Bronchial epithelial cell (primary cell): ENCODE measurements around the gene ADCY9. TPM values are rescaled to one million over a fixed set of nuclear protein-coding genes. Genes with fewer than 3 reads are reported as not detected.

ENCODE experiments used
- DNase-seq: peaks from one replicate; pipeline ENCODE4 v3.0.0-alpha.2; 2010; ENCODE audit warnings: low read depth
- FAIRE-seq: peaks from 2 replicates; lab custom pipeline; 2011; peaks lifted over from hg19 to GRCh38; lab: Jason Lieb, UNC
- H3K27me3 ChIP-seq: 2 replicates; pipeline ENCODE4 v1.5.1; 2011; ENCODE audit warnings: low read length; ENCODE audit not compliant: control insufficient read depth, insufficient read depth
- H3K36me3 ChIP-seq: 2 replicates; pipeline ENCODE4 v1.5.1; 2011; ENCODE audit warnings: low read length; ENCODE audit not compliant: control insufficient read depth, insufficient read depth
- H3K4me3 ChIP-seq: 2 replicates; pipeline ENCODE4 v1.5.1; 2011; ENCODE audit warnings: mild to moderate bottlenecking, low read depth, low read length, control low read depth
- total RNA-seq: library from RNA; depleted of rRNA; stranded (reverse); fragments of >200 nt; gene quantifications from 2 replicates; pipeline ENCODE4 v1.2.1, GENCODE V29; 2014
- TF ChIP-seq, protein P1 (sequence below): IDR thresholded peaks from 2 replicates; pipeline ENCODE4 v1.5.1; 2011; ENCODE audit warnings: mild to moderate bottlenecking, moderate library complexity, low read length, control low read depth, inconsistent platforms; ENCODE audit not compliant: insufficient read depth, severe bottlenecking

ADCY9 gene
- total RNA-seq, 1 donor from 2014 or later = 11.3 TPM

DNA sequence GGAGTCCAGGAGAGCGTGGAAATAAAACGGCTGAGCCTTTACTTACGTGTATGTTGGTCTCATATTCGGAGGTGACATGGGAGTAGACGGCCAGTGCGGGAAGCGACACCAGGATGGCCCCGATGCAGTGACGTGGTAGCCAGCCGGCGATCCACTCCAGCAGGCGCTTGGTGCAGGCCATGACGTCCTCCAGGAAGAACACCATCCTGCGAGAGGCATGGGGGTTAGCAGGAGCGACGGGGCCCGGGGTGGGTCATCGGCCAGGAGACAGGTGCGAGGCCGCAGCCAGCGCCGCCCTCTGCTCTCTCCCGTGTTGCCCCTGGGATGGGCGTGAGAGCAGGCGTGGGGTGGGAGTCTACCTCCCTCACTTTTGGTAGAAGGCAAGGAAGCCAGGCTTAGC is 137.2 kb downstream of the ADCY9 start:
- FAIRE-seq = no peak
- TF ChIP-seq, protein P1, sequence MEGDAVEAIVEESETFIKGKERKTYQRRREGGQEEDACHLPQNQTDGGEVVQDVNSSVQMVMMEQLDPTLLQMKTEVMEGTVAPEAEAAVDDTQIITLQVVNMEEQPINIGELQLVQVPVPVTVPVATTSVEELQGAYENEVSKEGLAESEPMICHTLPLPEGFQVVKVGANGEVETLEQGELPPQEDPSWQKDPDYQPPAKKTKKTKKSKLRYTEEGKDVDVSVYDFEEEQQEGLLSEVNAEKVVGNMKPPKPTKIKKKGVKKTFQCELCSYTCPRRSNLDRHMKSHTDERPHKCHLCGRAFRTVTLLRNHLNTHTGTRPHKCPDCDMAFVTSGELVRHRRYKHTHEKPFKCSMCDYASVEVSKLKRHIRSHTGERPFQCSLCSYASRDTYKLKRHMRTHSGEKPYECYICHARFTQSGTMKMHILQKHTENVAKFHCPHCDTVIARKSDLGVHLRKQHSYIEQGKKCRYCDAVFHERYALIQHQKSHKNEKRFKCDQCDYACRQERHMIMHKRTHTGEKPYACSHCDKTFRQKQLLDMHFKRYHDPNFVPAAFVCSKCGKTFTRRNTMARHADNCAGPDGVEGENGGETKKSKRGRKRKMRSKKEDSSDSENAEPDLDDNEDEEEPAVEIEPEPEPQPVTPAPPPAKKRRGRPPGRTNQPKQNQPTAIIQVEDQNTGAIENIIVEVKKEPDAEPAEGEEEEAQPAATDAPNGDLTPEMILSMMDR = no peak
- Histone ChIP-seq H3K27me3 (no peaks in the 10 kb centered on the region), H3K36me3 (peaks cover 8% of the 10 kb centered on the region), H3K4me3 (no peak overlapping the region)
- DNase-seq = no peak

DNA sequence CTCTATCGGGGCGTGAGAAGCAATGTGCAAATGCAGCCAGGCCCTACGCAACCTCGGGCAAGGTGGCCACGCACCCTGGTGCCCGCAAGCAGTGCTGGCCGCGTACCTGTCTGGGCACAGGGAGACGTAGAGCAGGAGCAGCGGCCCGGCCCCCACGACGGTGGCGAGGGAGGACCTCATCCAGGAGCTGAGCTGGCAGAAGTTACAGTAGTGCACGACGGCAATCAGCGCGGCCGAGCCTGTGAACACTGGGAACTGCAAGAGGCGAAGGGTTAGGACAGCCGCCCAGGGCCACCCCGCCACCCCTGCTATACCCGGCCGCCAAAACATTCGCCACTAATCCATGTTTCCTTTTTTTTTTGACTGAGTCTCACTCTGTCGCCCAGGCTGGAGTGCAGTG is 138.9 kb downstream of the ADCY9 start:
- no peaks in the 10 kb centered on the region for H3K27me3 ChIP-seq
- FAIRE-seq (no peak), DNase-seq (no peak)
- TF ChIP-seq, protein P1 = no peak
- H3K36me3 ChIP-seq = peaks cover 5% of the 10 kb centered on the region
- H3K4me3 ChIP-seq = no peak overlapping the region

DNA sequence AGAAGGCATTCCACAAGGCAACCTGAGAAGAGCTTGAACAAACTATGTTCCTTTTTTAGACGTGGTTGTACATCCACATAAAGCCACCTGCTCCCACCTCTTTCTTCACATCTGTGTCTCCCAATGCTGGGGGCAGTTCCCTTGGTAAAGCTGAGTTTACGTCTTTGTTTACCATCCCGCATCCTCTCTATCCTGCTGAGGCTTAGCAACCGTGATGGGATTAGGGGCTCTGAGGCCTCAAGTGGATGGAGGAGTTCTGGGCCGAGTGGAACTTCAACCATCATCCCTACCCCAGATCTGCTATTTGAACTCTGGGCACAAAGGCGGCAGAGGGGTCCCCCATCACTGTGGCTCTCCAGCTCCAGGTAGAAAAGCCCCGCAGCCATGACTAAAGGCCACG is 141.5 kb downstream of the ADCY9 start:
- Histone ChIP-seq H3K36me3 (peaks cover 4% of the 10 kb centered on the region), H3K27me3 (no peaks in the 10 kb centered on the region), H3K4me3 (no peak overlapping the region)
- TF ChIP-seq, protein P1 = no peak
- DNase-seq = no peak
- FAIRE-seq = no peak

DNA sequence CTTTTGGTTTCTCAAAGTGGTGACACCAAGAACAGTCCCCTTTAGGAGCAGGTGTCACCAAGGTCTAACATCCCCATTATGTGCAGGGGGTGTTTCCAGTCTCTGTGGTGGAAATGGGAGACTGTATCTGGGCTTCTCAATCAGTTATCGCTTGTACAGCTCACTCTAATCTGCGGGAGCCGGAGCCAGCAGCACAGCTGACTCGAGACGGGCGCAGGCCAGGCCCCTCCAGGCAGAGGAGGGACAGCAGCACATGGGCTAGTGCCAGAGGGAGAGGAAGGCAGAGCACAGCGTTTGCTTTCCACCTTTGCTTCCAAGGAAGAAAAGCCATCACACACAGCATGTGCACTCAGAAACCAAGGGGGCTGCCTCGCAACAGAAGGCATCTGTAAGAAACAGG is 144.5 kb downstream of the ADCY9 start:
- Histone ChIP-seq H3K4me3 (no peak overlapping the region), H3K27me3 (no peaks in the 10 kb centered on the region), H3K36me3 (peaks cover 1% of the 10 kb centered on the region)
- DNase-seq (no peak), FAIRE-seq (no peak)
- TF ChIP-seq, protein P1 = no peak

DNA sequence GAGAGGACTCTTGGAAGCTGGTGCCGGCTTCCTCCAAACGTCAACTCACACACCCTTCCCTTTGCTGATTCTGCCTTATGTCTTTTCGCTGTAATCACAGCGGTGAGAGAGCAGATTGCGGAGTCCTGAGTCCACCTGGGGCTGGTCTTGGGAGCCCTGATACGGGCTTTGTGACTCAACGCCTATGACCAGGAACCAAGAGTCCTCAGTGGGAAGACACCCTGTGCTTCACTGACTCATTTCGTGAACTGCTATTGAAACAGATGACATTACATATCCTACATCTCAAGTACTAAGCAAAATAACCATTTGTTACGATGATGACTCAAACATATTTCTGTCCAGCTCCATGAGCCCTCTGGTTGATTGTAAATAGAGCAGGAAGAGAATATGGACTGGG is 145.0 kb downstream of the ADCY9 start:
- H3K27me3 ChIP-seq = no peaks in the 10 kb centered on the region
- peak; percentile 35 for DNase-seq
- TF ChIP-seq, protein P1 = no peak
- peak; percentile 75 for FAIRE-seq
- no peak overlapping the region for H3K4me3 ChIP-seq
- peaks cover 1% of the 10 kb centered on the region for H3K36me3 ChIP-seq

DNA sequence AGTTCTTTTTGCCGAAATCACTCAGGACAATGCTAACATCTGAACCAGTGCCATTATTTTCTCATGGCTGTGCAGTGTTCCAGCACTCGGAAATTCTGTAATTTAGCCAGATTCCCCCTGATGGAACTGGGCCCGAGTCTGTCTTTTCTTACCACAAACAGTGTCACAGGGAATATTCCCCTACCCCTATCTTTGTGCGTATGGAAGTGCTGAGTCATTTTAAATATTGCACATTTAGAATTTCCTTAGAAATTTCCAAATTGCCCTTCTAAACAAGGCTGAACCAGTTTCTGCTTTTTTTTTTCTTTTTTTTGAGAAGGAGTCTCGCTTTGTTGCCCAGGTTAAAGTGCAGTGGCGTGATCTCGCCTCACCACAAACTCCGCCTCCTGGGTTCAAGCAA is 147.7 kb downstream of the ADCY9 start:
- TF ChIP-seq, protein P1 = no peak
- H3K4me3 ChIP-seq = no peak overlapping the region
- FAIRE-seq (no peak), DNase-seq (no peak)
- H3K27me3 ChIP-seq = no peaks in the 10 kb centered on the region
- H3K36me3 ChIP-seq = no peaks in the 10 kb centered on the region
